HEK293 (cell line): ENCODE measurements around the gene SGIP1.

ENCODE experiments used
- TCF7L2 ChIP-seq: IDR thresholded peaks from 2 replicates; pipeline ENCODE4 v1.6.1; 2011; ENCODE audit warnings: low read depth, mild to moderate bottlenecking, inconsistent platforms, low read length, moderate library complexity, borderline replicate concordance
- ZNF133 ChIP-seq: fragments of 450-650 bp; formaldehyde crosslinking; IDR thresholded peaks from 2 replicates; pipeline ENCODE4 v1.5.1; 2016; ENCODE audit warnings: missing biosample characterization, missing genetic modification characterization
- ZNF175 ChIP-seq: fragments of 450-650 bp; formaldehyde crosslinking; IDR thresholded peaks from 2 replicates; pipeline ENCODE4 v1.5.1; 2016; ENCODE audit warnings: missing biosample characterization, missing genetic modification characterization
- ZNF416 ChIP-seq: fragments of 450-650 bp; formaldehyde crosslinking; IDR thresholded peaks from 2 replicates; pipeline ENCODE4 v1.5.1; 2016; ENCODE audit warnings: missing biosample characterization, missing genetic modification characterization
- TF ChIP-seq, protein P1 (sequence below): fragments of 450-650 bp; formaldehyde crosslinking; IDR thresholded peaks from 2 replicates; pipeline ENCODE4 v1.5.0; 2017; ENCODE audit warnings: missing biosample characterization, missing genetic modification characterization, borderline replicate concordance
- TF ChIP-seq, protein P2 (sequence below): fragments of 450-650 bp; formaldehyde crosslinking; IDR thresholded peaks from 2 replicates; pipeline ENCODE4 v1.5.1; 2016; ENCODE audit warnings: missing biosample characterization, missing genetic modification characterization
- TF ChIP-seq, protein P3 (sequence below): fragments of 450-650 bp; formaldehyde crosslinking; IDR thresholded peaks from 2 replicates; pipeline ENCODE4 v1.5.1; 2016; ENCODE audit warnings: missing biosample characterization, missing genetic modification characterization
- TF ChIP-seq, protein P4 (sequence below): fragments of 450-650 bp; formaldehyde crosslinking; IDR thresholded peaks from 2 replicates; pipeline ENCODE4 v1.5.1; 2017; ENCODE audit warnings: missing biosample characterization, missing genetic modification characterization
- TF ChIP-seq, protein P5 (sequence below): fragments of 450-650 bp; formaldehyde crosslinking; IDR thresholded peaks from 2 replicates; pipeline ENCODE4 v1.5.1; 2016; ENCODE audit warnings: missing biosample characterization, missing genetic modification characterization

DNA sequence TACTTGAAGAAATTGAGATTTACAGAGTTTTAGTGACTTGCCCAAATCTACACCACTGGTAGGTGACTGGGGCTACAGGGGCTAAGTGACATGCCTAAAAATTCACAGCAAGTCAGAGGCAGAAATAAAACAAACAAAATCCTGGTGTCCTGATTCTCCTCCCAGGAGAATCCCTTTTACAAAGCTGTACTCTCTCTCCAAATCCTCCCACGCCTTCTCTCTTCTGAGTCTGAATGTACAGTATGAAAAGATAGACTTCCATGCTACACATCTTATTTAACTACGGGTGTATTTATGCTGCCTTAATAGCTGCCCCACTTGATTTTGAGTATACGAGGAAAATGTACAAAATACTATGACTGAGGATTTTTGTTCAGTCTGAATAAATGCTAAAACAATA lies 65.4 kb downstream of the SGIP1 start:
- TF ChIP-seq, protein P1, sequence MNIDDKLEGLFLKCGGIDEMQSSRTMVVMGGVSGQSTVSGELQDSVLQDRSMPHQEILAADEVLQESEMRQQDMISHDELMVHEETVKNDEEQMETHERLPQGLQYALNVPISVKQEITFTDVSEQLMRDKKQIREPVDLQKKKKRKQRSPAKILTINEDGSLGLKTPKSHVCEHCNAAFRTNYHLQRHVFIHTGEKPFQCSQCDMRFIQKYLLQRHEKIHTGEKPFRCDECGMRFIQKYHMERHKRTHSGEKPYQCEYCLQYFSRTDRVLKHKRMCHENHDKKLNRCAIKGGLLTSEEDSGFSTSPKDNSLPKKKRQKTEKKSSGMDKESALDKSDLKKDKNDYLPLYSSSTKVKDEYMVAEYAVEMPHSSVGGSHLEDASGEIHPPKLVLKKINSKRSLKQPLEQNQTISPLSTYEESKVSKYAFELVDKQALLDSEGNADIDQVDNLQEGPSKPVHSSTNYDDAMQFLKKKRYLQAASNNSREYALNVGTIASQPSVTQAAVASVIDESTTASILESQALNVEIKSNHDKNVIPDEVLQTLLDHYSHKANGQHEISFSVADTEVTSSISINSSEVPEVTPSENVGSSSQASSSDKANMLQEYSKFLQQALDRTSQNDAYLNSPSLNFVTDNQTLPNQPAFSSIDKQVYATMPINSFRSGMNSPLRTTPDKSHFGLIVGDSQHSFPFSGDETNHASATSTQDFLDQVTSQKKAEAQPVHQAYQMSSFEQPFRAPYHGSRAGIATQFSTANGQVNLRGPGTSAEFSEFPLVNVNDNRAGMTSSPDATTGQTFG (tag by site-specific recombination): no peak
- TF ChIP-seq, protein P2, sequence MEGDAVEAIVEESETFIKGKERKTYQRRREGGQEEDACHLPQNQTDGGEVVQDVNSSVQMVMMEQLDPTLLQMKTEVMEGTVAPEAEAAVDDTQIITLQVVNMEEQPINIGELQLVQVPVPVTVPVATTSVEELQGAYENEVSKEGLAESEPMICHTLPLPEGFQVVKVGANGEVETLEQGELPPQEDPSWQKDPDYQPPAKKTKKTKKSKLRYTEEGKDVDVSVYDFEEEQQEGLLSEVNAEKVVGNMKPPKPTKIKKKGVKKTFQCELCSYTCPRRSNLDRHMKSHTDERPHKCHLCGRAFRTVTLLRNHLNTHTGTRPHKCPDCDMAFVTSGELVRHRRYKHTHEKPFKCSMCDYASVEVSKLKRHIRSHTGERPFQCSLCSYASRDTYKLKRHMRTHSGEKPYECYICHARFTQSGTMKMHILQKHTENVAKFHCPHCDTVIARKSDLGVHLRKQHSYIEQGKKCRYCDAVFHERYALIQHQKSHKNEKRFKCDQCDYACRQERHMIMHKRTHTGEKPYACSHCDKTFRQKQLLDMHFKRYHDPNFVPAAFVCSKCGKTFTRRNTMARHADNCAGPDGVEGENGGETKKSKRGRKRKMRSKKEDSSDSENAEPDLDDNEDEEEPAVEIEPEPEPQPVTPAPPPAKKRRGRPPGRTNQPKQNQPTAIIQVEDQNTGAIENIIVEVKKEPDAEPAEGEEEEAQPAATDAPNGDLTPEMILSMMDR (tag by site-specific recombination): no peak
- TF ChIP-seq ZNF133 (tag by site-specific recombination) (no peak), ZNF175 (no peak), TCF7L2 (no peak), ZNF416 (no peak)
- TF ChIP-seq, protein P3, sequence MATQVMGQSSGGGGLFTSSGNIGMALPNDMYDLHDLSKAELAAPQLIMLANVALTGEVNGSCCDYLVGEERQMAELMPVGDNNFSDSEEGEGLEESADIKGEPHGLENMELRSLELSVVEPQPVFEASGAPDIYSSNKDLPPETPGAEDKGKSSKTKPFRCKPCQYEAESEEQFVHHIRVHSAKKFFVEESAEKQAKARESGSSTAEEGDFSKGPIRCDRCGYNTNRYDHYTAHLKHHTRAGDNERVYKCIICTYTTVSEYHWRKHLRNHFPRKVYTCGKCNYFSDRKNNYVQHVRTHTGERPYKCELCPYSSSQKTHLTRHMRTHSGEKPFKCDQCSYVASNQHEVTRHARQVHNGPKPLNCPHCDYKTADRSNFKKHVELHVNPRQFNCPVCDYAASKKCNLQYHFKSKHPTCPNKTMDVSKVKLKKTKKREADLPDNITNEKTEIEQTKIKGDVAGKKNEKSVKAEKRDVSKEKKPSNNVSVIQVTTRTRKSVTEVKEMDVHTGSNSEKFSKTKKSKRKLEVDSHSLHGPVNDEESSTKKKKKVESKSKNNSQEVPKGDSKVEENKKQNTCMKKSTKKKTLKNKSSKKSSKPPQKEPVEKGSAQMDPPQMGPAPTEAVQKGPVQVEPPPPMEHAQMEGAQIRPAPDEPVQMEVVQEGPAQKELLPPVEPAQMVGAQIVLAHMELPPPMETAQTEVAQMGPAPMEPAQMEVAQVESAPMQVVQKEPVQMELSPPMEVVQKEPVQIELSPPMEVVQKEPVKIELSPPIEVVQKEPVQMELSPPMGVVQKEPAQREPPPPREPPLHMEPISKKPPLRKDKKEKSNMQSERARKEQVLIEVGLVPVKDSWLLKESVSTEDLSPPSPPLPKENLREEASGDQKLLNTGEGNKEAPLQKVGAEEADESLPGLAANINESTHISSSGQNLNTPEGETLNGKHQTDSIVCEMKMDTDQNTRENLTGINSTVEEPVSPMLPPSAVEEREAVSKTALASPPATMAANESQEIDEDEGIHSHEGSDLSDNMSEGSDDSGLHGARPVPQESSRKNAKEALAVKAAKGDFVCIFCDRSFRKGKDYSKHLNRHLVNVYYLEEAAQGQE (tag by site-specific recombination): no peak
- TF ChIP-seq, protein P4, sequence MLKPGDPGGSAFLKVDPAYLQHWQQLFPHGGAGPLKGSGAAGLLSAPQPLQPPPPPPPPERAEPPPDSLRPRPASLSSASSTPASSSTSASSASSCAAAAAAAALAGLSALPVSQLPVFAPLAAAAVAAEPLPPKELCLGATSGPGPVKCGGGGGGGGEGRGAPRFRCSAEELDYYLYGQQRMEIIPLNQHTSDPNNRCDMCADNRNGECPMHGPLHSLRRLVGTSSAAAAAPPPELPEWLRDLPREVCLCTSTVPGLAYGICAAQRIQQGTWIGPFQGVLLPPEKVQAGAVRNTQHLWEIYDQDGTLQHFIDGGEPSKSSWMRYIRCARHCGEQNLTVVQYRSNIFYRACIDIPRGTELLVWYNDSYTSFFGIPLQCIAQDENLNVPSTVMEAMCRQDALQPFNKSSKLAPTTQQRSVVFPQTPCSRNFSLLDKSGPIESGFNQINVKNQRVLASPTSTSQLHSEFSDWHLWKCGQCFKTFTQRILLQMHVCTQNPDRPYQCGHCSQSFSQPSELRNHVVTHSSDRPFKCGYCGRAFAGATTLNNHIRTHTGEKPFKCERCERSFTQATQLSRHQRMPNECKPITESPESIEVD: no peak
- TF ChIP-seq, protein P5, sequence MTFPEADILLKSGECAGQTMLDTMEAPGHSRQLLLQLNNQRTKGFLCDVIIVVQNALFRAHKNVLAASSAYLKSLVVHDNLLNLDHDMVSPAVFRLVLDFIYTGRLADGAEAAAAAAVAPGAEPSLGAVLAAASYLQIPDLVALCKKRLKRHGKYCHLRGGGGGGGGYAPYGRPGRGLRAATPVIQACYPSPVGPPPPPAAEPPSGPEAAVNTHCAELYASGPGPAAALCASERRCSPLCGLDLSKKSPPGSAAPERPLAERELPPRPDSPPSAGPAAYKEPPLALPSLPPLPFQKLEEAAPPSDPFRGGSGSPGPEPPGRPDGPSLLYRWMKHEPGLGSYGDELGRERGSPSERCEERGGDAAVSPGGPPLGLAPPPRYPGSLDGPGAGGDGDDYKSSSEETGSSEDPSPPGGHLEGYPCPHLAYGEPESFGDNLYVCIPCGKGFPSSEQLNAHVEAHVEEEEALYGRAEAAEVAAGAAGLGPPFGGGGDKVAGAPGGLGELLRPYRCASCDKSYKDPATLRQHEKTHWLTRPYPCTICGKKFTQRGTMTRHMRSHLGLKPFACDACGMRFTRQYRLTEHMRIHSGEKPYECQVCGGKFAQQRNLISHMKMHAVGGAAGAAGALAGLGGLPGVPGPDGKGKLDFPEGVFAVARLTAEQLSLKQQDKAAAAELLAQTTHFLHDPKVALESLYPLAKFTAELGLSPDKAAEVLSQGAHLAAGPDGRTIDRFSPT (tag by site-specific recombination): no peak
